K562 (cell line): ENCODE results near the gene ATP9A. TPM values are rescaled to one million over a fixed set of nuclear protein-coding genes. Genes with fewer than 3 reads are reported as not detected.

Experiments used
- ATAC-seq: fragments of 200-7000 bp; cut with Tn5 transposase; 3 replicates; pipeline ENCODE4 v1.9.1; 2020; ENCODE audit warnings: moderate library complexity
- BruUV-seq: library from RNA; stranded (reverse); fragments of 400-500 nt; replicated peaks from 2 replicates; lab custom pipeline; 2021; lab: Mats Ljungman, UMichigan
- CTCF ChIA-PET: fragments of 300-600 bp; formaldehyde crosslinking; extraction: SDS; loops from one replicate; lab custom pipeline; 2021; ENCODE audit warnings: low intra/inter-chr PET ratio; lab: Yijun Ruan, JAX
- POLR2A ChIA-PET: fragments of 300-600, 350-650 bp; sonication (Branson Sonifier 250); formaldehyde crosslinking; extraction: SDS; loops from one replicate; lab custom pipeline; 2021; ENCODE audit warnings: antibody characterized with exemption, inconsistent platforms; lab: Yijun Ruan, JAX
- DNase-seq, 4 experiments: peaks; one replicate each; pipeline versions ENCODE4 v3.0.0 to v3.0.0-alpha.2; 2011 to 2018; ENCODE audit warnings: low spot score in 3 of 4, mixed read lengths in 3 of 4; ENCODE audit errors: extremely low read depth in 1 of 4
- FAIRE-seq: peaks from 2 replicates; lab custom pipeline; 2011; peaks lifted over from hg19 to GRCh38; lab: Jason Lieb, UNC
- H2AFZ ChIP-seq: 2 replicates; pipeline ENCODE4 v1.6.0; 2011; ENCODE audit warnings: low read depth, low read length, control low read depth, inconsistent platforms
- H3K27ac ChIP-seq: fragments of 200-600 bp; 3 replicates; pipeline ENCODE4 v1.8.0; 2011; ENCODE audit warnings: low read depth, mild to moderate bottlenecking, control low read depth, inconsistent platforms, low read length, moderate library complexity, mixed read lengths; ENCODE audit errors: extremely low read depth
- H3K27me3 ChIP-seq, 2 experiments: fragments of 300-600 bp in 1 of 2; 2 replicates in 1 of 2; 3 replicates in 1 of 2; pipeline versions ENCODE4 v1.6.0 to v1.8.0; 2011; ENCODE audit warnings: inconsistent platforms in 2 of 2, low read length in 2 of 2, mild to moderate bottlenecking in 1 of 2, mixed read lengths in 1 of 2, moderate library complexity in 1 of 2; ENCODE audit not compliant: control insufficient read depth in 2 of 2, insufficient read depth in 2 of 2
- H3K36me3 ChIP-seq: fragments of 300-600 bp; 3 replicates; pipeline ENCODE4 v1.8.0; 2011; ENCODE audit warnings: mild to moderate bottlenecking, low read length, inconsistent platforms; ENCODE audit not compliant: control insufficient read depth, insufficient read depth
- H3K4me1 ChIP-seq, 2 experiments: fragments of 200-600 bp in 1 of 2; replicated peaks in 1 of 2; 2 replicates in 1 of 2; 3 replicates in 1 of 2; pipeline versions ENCODE4 v1.5.1 to v1.8.0; 2011; ENCODE audit warnings: inconsistent platforms in 2 of 2, low read length in 2 of 2, mild to moderate bottlenecking in 1 of 2, mixed read lengths in 1 of 2, moderate library complexity in 1 of 2; ENCODE audit not compliant: control insufficient read depth in 2 of 2, insufficient read depth in 2 of 2
- H3K4me2 ChIP-seq: 2 replicates; pipeline ENCODE4 v1.6.1; 2011; ENCODE audit warnings: low read length, control low read depth, inconsistent platforms, mixed read lengths; ENCODE audit not compliant: insufficient read depth
- H3K4me3 ChIP-seq: fragments of 200-600 bp; sonication (generic), shearing (Covaris generic); 2 replicates; pipeline ENCODE4 v1.5.1; 2016; ENCODE audit warnings: control low read depth, inconsistent platforms
- H3K79me2 ChIP-seq: fragments of 200-600 bp; 3 replicates; pipeline ENCODE4 v1.8.0; 2011; ENCODE audit warnings: low read length, inconsistent platforms; ENCODE audit not compliant: control insufficient read depth, insufficient read depth
- H3K9ac ChIP-seq, 2 experiments: 2 replicates each; pipeline versions ENCODE4 v1.6.0 to v1.6.1; 2011; ENCODE audit warnings: low read depth in 2 of 2, low read length in 2 of 2, control low read depth in 1 of 2, inconsistent platforms in 1 of 2, mild to moderate bottlenecking in 1 of 2, mixed read lengths in 1 of 2; ENCODE audit not compliant: insufficient read depth in 1 of 2
- H3K9me1 ChIP-seq: one replicate; pipeline ENCODE4 v1.6.0; 2011; ENCODE audit warnings: inconsistent platforms, mild to moderate bottlenecking, low read length, moderate library complexity; ENCODE audit not compliant: control insufficient read depth, insufficient read depth
- H3K9me3 ChIP-seq: replicated peaks from 2 replicates; pipeline ENCODE4 v1.5.1; 2011; ENCODE audit warnings: low read depth, low read length, inconsistent platforms; ENCODE audit not compliant: control insufficient read depth, insufficient read depth
- H4K20me1 ChIP-seq: replicated peaks from 2 replicates; pipeline ENCODE4 v1.6.1; 2011; ENCODE audit warnings: low read length, inconsistent platforms, mixed read lengths; ENCODE audit not compliant: control insufficient read depth, insufficient read depth
- FOXJ3 ChIP-seq: sonication (generic); formaldehyde crosslinking; IDR thresholded peaks from 2 replicates; pipeline ENCODE4 v1.4.0; 2020; ENCODE audit warnings: mild to moderate bottlenecking, missing genetic modification reagents
- GTF2F1 ChIP-seq: IDR thresholded peaks from 2 replicates; pipeline ENCODE4 v1.6.1; 2011; ENCODE audit warnings: low read depth, low read length, improper control_type of control experiment
- KAT8 ChIP-seq: fragments of 450-650 bp; IDR thresholded peaks from 2 replicates; pipeline ENCODE4 v1.6.1; 2016; ENCODE audit warnings: low read depth, mild to moderate bottlenecking
- SAFB2 ChIP-seq: fragments of 200-400 bp; formaldehyde crosslinking; IDR thresholded peaks from 2 replicates; pipeline ENCODE4 v1.6.1; 2018; ENCODE audit warnings: borderline replicate concordance, low read length, low read depth, moderate library complexity; ENCODE audit not compliant: severe bottlenecking
- SNIP1 ChIP-seq: fragments of 450-650 bp; IDR thresholded peaks from 2 replicates; pipeline ENCODE4 v1.7.1; 2017; ENCODE audit warnings: low read depth, mild to moderate bottlenecking
- ZBTB2 ChIP-seq: fragments of 450-650 bp; IDR thresholded peaks from 2 replicates; pipeline ENCODE4 v1.6.1; 2016; ENCODE audit warnings: antibody characterized with exemption
- ZFP30 ChIP-seq: fragments of 250-450 bp; sonication (Bioruptor Pico); IDR thresholded peaks from 2 replicates; pipeline ENCODE4 v1.8.0; 2022; ENCODE audit warnings: moderate library complexity, mild to moderate bottlenecking, inconsistent platforms, borderline replicate concordance
- WGBS: fragments of 100-300 bp; shearing (Covaris generic); methylation state at CpG from one replicate; pipeline ENCODE4 v1.1.6; 2016; ENCODE audit warnings: low coverage, mixed read lengths; ENCODE audit not compliant: insufficient coverage; ENCODE audit errors: missing lambda C conversion rate; 5-methylcytosine and 5-hydroxymethylcytosine counted together
- in situ Hi-C: fragments of 300-500 bp; cut with MboI; formaldehyde crosslinking; loops from 4 replicates; pipeline ENCODE4 v1.15.0; 2018; ENCODE audit warnings: inconsistent platforms, mixed read lengths
- intact Hi-C: fragments of 100-400 bp; cut with micrococcal nuclease; formaldehyde crosslinking; loops from 2 replicates; pipeline ENCODE4 v1.14.2; 2022
- polyA plus RNA-seq, 8 experiments: library from polyadenylated mRNA; depleted of rRNA in 4 of 8; stranded (reverse) in 5 of 8; unstranded in 3 of 8; fragments of >200 nt; fragmentation: Nextera tagmentation in 2 of 8; fragmentation: Illumina TruSeq in 1 of 8; extraction: Ambion mirVana in 2 of 8; extraction: Trizol in 1 of 8; gene quantifications; 2 replicates each; pipeline versions ENCODE4 v1.2.1 to v1.2.3, GENCODE V29; 2011 to 2014; ENCODE audit warnings: inconsistent platforms in 1 of 8, missing spikeins in 1 of 8
- total RNA-seq, 7 experiments: library from RNA; depleted of rRNA in 6 of 7; stranded (reverse); fragments of >200 nt in 6 of 7; fragmentation: Illumina TruSeq in 2 of 7; extraction: Trizol in 2 of 7; gene quantifications; 2 replicates each; pipeline versions ENCODE4 v1.2.1 to v1.2.3, GENCODE V29; 2011 to 2021; ENCODE audit warnings: low replicate concordance in 1 of 7
- TF ChIP-seq, protein P1 (sequence below): fragments of 250-450 bp; sonication (Bioruptor Pico); IDR thresholded peaks from 2 replicates; pipeline ENCODE4 v1.5.0; 2020; ENCODE audit warnings: mild to moderate bottlenecking, borderline replicate concordance
- TF ChIP-seq, protein P2 (sequence below): sonication (generic); formaldehyde crosslinking; IDR thresholded peaks from 2 replicates; pipeline ENCODE4 v1.5.0; 2020; ENCODE audit warnings: missing genetic modification reagents

The ATP9A gene
- total and polyA plus RNA-seq, 9 of the 15 experiments (the other 6 are each of a cell fraction or from before 2014, with no cell fraction given): 0.18 to 0.62 (median 0.29) TPM

- no peaks in the 10 kb centered on the region; the same call in 1 of the 2 replicates for H4K20me1 ChIP-seq
- H3K4me3 ChIP-seq: no peak overlapping the region
- H3K9me3 ChIP-seq: no peaks in the 10 kb centered on the region
- H3K27me3 ChIP-seq: peaks cover 3 to 11% of the 10 kb centered on the region in 2 experiments; a peak in 3 of 5 replicates
- DNase-seq (no peak), ATAC-seq (no peak), FAIRE-seq (no peak)
- no peak overlapping the region for H3K9ac ChIP-seq
- H3K4me2 ChIP-seq: no peak overlapping the region
- no peaks in the 10 kb centered on the region for H3K36me3 ChIP-seq
- H2AFZ ChIP-seq: no peak overlapping the region
- in situ Hi-C loops (loop anchor here (5.0 kb wide), 1 partner anchor 440 kb away; no protein-coding TSS in a partner anchor), intact Hi-C loops (loop anchor here (10.0 kb wide), 1 partner anchor 323 kb away; no protein-coding TSS in a partner anchor)
- ChIA-PET CTCF (no interaction called here), POLR2A (no interaction called here)
- TF ChIP-seq, protein P1, sequence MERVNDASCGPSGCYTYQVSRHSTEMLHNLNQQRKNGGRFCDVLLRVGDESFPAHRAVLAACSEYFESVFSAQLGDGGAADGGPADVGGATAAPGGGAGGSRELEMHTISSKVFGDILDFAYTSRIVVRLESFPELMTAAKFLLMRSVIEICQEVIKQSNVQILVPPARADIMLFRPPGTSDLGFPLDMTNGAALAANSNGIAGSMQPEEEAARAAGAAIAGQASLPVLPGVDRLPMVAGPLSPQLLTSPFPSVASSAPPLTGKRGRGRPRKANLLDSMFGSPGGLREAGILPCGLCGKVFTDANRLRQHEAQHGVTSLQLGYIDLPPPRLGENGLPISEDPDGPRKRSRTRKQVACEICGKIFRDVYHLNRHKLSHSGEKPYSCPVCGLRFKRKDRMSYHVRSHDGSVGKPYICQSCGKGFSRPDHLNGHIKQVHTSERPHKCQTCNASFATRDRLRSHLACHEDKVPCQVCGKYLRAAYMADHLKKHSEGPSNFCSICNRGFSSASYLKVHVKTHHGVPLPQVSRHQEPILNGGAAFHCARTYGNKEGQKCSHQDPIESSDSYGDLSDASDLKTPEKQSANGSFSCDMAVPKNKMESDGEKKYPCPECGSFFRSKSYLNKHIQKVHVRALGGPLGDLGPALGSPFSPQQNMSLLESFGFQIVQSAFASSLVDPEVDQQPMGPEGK (CRISPR knock-in tag): no peak
- TF ChIP-seq SNIP1 (no peak), SAFB2 (no peak), ZFP30 (CRISPR knock-in tag) (no peak), KAT8 (no peak), GTF2F1 (no peak), FOXJ3 (CRISPR knock-in tag) (no peak), ZBTB2 (no peak)
- TF ChIP-seq, protein P2, sequence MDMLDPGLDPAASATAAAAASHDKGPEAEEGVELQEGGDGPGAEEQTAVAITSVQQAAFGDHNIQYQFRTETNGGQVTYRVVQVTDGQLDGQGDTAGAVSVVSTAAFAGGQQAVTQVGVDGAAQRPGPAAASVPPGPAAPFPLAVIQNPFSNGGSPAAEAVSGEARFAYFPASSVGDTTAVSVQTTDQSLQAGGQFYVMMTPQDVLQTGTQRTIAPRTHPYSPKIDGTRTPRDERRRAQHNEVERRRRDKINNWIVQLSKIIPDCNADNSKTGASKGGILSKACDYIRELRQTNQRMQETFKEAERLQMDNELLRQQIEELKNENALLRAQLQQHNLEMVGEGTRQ (CRISPR knock-in tag): no peak
- no TSS peak for BruUV-seq
- H3K9me1 ChIP-seq: no peaks in the 10 kb centered on the region
- WGBS: 55% methylated on average over 4 of the region's 4 CpGs
- H3K27ac ChIP-seq: no peak overlapping the region
- no peaks in the 10 kb centered on the region for H3K79me2 ChIP-seq
- peaks cover 0 to 4% of the 10 kb centered on the region in 2 experiments; a peak in 2 of 5 replicates for H3K4me1 ChIP-seq
Observed at GRCh38 chr20:51641866-51642265, 126.3 kb downstream of the ATP9A start.
